ENCODE results near the gene FBXO38.
A peak's percentile ranks its signal among the peaks of the same experiment; 100 is the strongest.

FBXO38 gene, protein sequence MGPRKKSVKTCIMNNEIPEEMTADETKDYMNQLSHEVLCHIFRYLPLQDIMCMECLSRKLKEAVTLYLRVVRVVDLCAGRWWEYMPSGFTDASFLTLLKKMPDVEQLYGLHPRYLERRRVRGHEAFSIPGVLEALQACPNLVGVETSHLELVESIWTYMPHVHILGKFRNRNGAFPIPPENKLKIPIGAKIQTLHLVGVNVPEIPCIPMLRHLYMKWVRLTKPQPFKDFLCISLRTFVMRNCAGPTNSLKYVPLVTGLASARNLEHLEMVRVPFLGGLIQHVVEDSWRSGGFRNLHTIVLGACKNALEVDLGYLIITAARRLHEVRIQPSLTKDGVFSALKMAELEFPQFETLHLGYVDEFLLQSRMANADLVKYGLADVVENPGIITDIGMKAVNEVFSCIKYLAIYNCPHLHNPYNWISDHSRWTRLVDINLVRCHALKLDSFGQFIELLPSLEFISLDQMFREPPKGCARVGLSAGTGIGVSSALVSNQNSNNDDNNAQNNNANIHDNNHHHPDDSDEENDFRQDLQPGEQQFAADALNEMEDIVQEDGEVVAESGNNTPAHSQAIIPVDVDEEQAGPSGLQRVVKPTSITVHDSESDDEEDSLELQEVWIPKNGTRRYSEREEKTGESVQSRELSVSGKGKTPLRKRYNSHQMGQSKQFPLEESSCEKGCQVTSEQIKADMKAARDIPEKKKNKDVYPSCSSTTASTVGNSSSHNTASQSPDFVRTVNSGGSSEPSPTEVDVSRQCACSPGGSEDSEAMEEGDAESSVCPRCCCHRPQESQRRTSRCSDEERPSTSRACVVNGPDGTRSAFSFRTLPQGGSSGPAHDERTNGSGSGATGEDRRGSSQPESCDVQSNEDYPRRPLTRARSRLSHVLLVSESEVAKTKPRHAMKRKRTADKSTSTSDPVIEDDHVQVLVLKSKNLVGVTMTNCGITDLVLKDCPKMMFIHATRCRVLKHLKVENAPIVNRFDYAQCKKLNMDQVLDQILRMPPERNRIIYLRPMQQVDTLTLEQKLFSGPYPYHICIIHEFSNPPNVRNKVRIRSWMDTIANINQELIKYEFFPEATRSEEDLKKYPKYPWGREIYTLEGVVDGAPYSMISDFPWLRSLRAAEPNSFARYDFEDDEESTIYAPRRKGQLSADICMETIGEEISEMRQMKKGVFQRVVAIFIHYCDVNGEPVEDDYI

DNA sequence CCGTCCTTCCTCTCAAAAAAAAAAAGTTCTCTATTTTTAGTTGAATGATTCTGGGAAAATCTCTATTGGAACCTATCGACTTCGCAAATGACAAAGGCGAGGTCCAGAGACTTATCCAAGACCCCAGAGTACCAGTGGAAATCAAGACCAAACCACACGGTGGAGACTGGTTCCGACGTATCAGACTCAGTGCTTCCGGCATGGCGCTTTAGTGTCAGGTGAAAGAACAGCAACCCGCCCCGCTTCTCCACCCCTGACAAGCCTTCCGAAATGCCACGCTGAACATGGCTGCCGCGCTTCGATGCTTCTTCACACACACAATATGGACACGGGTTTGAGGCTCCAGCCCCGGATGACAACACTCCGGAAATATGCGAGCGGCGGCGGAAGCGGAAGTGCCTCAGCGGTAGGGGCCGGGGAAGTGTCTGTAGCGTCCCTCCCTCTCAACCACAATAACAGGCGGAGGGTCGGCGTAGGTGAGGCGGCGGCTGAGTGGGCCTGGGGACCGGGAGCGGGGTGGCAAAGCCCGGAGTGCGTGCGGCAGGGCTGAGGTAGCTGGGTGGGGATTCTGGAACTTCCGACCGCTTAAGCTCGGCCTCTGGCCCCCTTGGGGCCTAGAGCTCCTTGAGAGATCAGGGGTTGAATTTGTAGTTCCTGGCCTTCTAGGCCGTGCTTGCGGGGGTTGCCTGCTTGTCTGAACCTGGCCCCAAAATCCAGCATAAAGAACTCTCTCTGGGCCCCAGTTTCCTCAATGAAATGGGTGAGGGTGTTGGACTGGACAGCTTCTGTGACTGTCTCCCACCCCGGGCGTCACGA, at the start of gene FBXO38:
TSS of gene FBXO38 (plus strand) at position 395 of the 816 bp plus-strand sequence. CDS start 10,819 bp downstream, outside the sequence.
- peak; percentile 88 to 89 for DNase-seq

DNA sequence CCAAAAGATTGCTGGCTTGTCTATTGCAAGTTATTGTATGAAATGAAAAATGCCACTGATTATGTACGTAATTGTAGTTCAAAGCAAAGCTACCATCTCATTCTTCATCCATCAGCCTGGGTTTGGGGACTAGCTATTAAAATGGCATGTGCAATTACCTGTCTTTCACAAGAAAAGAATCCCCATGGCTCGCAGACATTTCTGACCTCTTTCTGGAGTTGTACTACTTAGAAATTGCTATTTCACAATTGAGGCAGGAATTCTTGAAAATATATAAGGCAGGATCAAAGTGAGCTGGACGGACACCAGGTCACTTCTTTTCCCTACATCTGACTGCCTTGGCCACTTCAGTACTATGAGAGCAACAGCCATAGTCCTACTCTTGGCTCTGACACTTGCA, 48.5 kb upstream of the FBXO38 start, which contains the start of gene SPINK9:
TSS of gene SPINK9 (plus strand) at position 301 of the 400 bp plus-strand sequence. CDS start at position 356, 55 bp downstream.
- no peak for DNase-seq

DNA sequence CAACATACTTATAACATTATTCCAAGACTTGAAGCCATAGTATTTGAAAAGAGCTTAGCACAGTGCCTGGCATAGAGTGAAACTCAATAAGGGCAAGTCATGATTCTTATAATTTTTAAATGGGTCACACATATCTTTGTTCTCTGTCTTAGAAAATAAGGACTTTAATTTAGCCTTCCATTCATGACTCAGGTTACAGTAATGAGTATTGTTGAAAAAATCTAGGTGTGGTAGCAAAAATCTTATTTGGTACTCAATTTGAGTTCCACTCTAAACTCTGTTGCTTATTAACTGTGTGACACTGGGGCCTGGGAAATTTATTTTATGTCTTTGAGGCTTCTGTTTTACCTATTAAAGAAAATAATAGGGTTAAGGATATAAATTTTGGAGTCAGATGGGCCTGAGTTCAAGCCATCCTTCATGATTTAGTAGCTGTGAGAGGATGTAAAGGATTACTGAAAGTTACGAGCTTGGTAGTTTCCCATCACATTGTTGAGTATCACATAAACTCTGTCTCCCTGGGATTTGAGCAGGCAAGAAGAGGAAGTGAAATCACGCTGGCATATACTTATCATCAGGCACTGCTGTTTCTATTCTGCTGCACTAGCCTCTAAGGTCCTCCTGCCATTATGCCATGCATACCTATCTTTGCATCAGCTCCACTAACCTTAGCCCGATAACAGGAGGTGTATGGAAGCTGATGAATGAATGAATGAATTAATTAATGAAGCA, 46.9 kb upstream of the FBXO38 start:
- no peak for DNase-seq

DNA sequence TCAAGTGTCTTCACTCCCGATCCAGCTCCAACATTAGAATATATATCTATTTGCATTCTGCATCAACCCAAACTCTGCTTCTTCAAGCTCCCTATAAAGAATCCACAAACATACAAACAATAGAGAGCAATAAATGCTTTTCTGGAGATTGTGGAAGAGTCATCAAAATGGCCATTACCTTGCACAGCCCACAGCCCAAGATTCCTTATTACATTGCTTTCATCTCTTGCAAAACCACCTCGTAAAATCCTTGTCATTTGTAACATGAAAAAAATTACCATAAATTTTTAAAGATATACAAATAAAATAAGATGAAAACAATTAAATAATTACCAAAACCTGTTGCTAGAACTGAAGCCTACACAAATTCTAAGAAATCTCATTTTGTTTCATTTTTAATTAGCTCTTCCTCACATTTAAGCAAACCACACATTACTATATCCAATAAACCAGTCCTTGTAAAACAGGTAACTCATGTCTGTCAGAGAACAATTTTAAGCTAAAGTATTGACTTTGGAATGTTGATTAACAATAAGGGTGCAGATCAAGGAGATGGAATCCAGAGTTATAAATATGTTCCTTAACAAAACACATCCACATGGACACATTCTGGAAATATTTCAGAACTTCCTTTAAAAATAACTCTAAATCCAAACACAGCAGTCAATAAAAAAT, 41.2 kb upstream of the FBXO38 start:
- no peak for DNase-seq

DNA sequence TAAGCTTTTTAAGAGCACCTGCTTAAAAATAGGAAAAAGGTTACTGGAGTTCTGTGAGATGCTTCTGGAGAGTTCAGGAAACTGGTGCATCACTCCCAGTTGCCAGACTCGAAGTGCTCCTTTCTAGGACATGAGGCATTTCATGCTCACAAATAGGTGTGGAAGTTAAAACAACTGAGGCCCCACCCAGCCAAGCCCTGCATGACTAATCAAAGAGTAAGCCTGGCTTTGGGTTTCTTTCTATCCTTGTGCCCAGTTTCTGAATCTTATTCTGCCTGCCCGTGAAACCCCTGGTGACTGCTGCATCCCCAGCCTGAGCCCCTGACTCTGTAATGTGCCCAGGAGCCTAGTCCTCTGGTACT, 40.7 kb upstream of the FBXO38 start:
- DNase-seq: no peak

DNA sequence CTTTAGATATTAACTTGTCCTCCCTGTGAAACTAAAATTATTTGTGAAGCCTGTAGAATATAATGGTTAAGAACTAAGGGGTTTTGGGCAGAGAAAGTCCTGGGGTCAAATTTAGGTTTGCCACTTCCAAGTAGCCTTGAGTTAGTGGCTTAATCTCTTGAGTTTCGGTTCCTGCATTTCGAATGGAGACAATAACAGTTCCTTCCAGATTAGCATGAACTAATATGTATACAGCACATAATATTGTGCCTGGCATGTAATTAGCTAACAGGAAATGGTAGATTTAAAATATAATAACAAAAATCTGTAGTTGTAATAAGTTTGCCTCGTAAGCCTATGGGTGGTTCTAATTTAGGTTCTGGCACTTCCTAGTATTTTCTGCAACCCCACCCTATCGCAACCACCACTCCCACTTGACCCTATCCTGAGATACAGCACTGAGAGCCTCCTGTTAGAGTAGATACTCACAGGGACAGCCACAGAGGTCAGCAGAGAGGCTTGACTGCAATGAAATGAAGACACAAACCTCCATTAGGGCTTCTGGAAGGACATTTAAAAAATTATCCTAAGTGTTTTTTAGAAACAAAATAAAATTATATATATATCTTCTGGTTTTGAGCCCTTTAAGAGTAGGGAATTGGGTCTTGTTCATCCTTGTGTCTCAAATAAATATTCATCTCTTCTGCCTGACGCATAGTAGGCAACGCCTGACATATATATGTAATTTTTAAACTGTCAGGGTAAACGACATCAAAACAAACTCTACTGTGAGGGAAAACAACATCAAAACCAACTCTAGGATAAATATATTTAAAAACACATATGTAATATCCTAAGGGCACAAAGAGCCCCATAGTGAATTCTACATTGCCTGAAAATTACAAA, 39.9 kb upstream of the FBXO38 start:
- DNase-seq: no peak

DNA sequence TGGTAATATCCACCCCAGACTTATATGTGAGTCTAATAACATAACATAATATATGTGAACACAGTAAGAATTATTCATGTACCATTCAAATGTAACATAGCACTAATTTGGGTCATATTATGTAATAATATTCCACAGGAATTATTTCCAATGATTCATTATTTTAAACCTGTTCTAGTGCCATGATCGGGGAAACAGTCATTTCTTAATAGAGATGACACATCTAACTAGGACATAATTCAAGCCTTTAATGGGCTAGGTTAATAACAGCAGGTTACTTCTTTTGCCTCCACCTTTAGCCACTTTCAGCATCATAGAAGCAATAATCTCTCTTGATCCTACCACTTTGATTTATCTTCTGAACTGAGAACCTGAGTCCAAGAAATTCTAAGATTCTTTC, 36.1 kb upstream of the FBXO38 start:
- no peak for DNase-seq

DNA sequence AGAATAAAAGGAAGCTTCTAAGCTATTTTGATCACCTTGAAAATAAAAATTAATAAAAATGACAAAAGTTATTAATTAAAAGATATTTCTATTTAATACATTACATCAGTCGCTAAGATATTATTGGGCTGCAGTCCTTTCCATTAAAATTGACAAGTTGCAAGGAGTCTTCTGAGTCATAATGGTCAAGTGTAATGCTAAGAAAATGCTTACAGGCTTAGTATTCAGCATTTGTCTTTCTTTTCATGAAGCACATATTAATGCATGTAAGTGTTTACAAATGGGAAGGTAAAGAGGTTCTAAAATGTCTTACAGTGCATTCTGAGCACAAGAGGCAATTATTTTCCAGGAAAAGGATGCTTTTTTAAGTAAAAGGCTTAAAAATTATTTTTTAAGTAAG, 31.1 kb upstream of the FBXO38 start:
- no peak for DNase-seq

DNA sequence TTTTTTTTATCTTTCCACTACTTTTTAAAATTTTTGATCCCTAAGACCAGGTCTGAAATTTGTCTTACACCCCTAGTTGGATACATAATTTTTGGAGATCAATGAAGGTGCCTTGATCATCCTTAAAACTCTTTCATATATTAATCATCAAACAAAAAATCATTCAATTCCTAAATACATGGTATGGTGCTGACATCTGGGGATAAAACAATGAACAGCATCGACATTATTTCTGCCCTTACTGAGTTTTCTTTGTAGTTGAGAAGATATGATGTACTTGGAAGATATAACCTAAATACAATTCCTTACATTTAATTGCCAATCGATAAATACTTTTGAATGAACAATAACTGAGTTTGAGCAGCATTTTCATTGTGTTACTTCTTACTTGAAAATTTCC, 30.1 kb upstream of the FBXO38 start:
- DNase-seq: no peak

DNA sequence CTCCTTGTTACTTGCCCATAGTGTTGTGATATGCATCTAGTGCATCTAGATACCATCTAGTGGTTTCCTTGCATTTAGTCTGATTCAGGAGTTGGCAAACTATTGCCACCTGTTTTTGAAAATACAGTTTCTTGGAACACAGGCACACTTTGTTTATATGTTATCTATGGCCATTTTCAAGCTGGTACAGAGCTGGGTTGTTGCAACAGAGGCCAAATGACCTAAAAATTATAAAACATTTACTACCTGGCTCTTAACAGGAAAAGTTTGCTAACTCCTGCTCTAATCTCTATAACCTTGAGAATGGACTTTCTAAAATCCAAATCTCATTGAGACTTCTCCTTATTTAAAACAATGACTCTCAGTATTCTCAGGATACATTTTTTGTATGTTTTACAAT, 19.4 kb upstream of the FBXO38 start:
- no peak for DNase-seq

DNA sequence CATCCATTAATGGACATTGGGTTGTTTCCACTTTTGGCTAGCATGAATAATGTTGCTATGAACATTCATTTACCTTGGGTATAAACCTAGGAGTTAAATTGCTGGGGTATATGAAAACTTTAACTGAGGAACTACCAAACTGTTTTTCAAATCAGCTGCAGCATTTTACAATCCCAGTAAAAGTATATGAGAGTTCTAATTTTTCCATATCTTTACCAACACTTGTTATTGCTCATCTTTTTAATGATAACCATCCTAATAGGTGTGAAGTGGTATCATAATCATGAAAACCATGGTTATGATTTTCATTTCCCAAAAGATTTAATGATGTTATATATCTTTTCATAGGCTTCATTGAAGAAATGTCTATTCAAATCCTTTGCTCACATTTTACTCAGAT, 15.5 kb upstream of the FBXO38 start:
- DNase-seq: no peak

DNA sequence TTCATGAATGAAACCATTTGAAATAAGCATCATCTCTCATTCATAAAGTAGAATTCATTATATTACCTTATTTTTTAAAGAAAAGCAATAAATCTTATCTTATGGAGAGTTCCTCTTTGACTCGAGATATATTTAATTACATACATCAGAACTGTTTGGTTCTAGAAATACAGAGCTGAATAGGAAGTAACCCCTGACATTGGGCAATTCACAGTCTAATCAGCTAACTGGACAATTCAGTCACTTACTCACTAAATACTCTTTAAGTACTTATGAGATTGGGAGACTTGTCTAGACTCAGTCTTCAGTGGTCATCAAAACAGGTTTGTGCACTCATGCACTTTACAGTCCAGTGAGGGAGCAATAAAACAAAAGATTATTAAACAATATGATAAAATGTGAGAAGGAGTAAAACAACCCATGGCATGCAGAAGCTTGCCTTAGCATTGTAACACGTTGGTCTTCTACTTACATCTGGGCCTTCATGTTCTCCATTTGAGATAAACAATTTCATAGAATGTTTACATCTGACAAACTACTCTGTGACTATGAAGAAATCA, 11.5 kb upstream of the FBXO38 start:
- no peak for DNase-seq

DNA sequence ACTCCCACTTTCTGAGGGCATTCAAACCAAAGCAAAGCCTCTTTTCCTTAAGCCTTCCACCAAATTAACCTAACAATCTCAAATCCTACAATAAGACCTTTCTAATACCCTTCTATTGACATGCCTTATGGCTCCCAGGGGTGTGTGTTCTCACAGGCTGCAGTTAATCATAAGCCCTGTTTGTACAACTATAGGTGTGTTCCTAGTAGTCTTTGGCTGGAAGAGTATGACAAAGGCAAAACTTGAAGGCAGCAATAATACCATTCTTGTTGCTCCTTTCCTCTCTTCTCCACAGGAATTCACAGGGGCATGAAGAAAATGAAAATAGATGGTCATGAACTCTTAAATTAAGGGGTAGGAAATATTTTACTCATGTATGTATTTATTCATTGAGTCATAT, 10.9 kb upstream of the FBXO38 start:
- no peak for DNase-seq

DNA sequence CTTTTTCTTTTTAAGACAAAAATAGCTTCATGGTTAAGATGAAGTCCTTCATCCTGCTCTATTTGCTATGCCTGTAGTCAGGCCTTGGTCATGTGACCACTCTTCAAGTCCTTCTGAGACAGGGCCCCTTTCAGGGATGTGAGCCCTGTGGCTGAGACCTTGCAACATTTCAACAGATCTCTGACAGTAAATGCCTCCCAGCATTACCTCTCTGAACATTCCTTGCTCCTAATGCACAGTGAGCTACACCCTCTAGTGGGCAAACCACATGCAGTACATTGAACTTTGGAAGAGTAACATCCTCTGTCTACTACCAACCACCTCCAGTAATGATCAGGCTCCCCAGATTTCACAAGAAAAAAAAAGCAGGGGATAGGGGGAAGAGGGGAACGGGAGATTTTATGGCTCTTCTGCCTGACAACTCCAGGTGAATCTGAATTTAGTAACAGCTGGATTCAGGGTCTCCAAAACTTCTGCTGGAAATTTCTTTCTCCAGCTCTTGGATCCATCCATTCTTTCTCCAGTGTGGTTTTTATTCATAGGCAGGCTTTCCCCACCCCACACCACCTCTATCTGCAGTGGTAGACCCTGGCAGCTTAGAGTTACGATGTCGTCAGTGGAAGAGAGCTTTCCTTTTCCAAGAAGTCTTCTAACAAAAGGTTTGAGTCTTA, 8.9 kb upstream of the FBXO38 start:
- DNase-seq: peak in 1 of 2 experiments; percentile 30

DNA sequence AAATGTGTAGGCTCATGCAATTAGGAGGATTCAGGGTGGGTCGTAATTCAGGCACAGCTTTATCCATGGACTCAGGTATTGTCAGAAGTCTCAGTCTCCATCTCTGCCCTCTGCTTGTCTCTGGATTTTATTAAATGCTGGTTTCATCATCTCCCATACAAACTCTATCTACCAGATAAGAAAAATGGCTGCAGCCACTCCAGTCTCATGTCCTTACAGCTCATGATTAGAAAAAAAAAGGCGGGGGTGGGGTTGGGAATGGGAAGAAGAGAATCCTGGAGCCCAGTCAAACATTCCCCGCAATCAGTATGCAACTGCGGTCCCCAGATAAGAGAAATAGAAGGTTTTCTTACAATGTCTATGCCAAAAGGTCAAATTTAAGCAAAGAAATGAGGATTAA, 7.6 kb upstream of the FBXO38 start:
- DNase-seq: no peak

DNA sequence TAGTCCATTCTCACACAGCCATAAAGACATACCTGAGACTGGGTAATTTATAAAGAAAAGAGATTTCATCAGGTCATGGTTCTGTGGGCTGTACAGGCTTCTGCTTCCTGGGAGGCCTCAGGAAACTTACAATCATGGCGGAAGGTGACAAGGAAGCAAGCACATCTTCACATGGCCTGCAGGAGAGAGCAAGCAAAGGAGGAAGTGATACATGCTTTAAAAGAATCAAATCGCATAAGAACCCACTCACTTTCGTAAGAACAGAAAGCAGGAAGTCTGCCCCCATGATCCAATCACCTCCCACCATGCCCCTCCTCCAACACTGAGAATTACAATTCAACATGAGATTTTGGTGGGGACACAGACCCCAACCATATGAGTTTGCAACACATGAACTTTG, 5.1 kb upstream of the FBXO38 start:
- no peak for DNase-seq

DNA sequence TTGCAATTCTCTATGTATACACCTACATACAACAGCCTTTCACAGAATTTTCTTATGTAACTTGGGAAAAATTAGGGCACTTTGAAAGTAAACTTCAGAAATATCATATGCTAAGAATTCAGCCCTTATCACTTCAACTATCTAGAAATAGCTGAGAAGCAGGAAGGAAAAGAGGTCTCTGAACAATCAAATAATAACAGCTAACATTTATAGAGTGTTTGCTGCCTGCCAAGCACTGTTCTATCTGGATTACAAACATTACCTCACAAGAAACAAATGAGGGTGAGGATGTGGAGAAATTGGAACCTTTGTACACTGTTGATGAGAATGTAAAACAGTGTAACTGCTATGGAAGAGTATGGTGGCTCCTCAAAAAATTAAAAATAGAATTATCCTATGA, 4.4 kb upstream of the FBXO38 start:
- DNase-seq: no peak

DNA sequence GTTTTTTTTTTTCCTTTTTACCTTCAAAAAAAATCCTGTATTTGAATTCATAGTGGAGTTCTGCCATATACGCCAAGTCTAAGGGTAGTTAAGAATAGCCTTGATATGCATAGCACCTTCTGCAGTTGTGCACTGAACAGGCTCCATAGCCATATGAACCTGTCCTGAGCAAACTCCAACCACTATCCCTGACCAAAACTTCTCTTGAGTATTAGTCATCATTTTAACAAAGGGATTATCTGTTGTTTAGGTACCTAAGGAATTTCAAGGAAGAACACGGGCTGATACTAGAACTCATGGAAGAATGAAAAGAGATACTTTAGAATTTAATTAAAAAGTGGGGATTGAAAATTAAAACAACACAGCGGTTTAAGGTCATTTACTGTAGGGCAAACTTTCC, 1.9 kb upstream of the FBXO38 start:
- no peak for DNase-seq

DNA sequence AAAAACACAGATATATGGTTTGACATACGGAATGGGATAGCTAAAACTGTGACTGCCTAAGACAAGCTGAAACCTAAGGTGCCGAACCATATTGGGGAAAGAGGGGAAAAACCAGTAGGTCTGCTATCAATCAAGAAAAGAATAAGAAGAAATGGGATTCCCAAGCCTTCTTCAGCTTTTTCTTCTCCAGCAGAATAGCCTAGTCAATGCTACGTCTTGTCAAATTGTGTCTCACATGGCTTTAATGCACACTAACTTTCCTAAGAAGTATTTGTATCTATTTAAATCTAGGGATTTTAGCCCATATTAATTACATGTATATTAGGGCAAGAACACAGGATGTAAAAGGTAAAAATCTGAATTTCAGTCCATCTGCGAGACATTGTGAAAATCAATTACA, 797 bp upstream of the FBXO38 start:
- no peak for DNase-seq

Data from NCI-H1930 (cell line).